HEK293T (cell line): ENCODE results near the gene ITGA8.

Experiments used
- BHLHE40 ChIP-seq: fragments of 450-650 bp; IDR thresholded peaks from 2 replicates; pipeline ENCODE4 v1.6.1; 2016; ENCODE audit warnings: mild to moderate bottlenecking, moderate library complexity, borderline replicate concordance
- CTBP1 ChIP-seq: fragments of 450-650 bp; IDR thresholded peaks from 2 replicates; pipeline ENCODE4 v1.6.1; 2016; ENCODE audit warnings: borderline replicate concordance
- ELF4 ChIP-seq: fragments of 450-650 bp; IDR thresholded peaks from 2 replicates; pipeline ENCODE4 v1.6.1; 2017; ENCODE audit warnings: antibody characterized with exemption
- FOXA1 ChIP-seq: fragments of 450-650 bp; IDR thresholded peaks from 2 replicates; pipeline ENCODE4 v1.6.1; 2016; ENCODE audit warnings: mild to moderate bottlenecking
- FOXK2 ChIP-seq: fragments of 450-650 bp; IDR thresholded peaks from 2 replicates; pipeline ENCODE4 v1.6.1; 2016; ENCODE audit warnings: mild to moderate bottlenecking
- HDGF ChIP-seq: fragments of 450-650 bp; IDR thresholded peaks from 2 replicates; pipeline ENCODE4 v1.6.1; 2017; ENCODE audit warnings: antibody characterized with exemption, borderline replicate concordance
- L3MBTL2 ChIP-seq: fragments of 450-650 bp; conservative IDR thresholded peaks from 2 replicates; pipeline ENCODE4 v1.6.1; 2016; ENCODE audit warnings: mild to moderate bottlenecking
- NFRKB ChIP-seq: fragments of 450-650 bp; IDR thresholded peaks from 2 replicates; pipeline ENCODE4 v1.6.1; 2016; ENCODE audit warnings: mild to moderate bottlenecking, moderate library complexity
- PKNOX1 ChIP-seq: fragments of 450-650 bp; IDR thresholded peaks from 2 replicates; pipeline ENCODE4 v1.6.1; 2016
- SP1 ChIP-seq: fragments of 450-650 bp; IDR thresholded peaks from 2 replicates; pipeline ENCODE4 v1.6.1; 2017
- SUZ12 ChIP-seq: fragments of 450-650 bp; IDR thresholded peaks from 2 replicates; pipeline ENCODE4 v1.6.1; 2016; ENCODE audit warnings: mild to moderate bottlenecking
- TARDBP ChIP-seq: fragments of 450-650 bp; IDR thresholded peaks from 2 replicates; pipeline ENCODE4 v1.6.1; 2016

- TF ChIP-seq CTBP1 (no peak), NFRKB (no peak), ELF4 (no peak), FOXA1 (no peak), TARDBP (no peak), SUZ12 (no peak), PKNOX1 (no peak), SP1 (no peak), BHLHE40 (no peak), HDGF (no peak), L3MBTL2 (no peak), FOXK2 (no peak)
These were observed 87.1 kb downstream of the ITGA8 start for GRCh38 chr10:15632456-15633091.
